OCI-LY1 (cell line): ENCODE results near the gene COX7C.

Experiments used
- H2AFZ ChIP-seq: fragments of 200-600 bp; sonication (generic), shearing (Covaris generic); 2 replicates; pipeline ENCODE4 v1.6.0; 2014; ENCODE audit warnings: antibody characterized with exemption, mild to moderate bottlenecking, low read length
- H3F3A ChIP-seq: fragments of 200-600 bp; sonication (generic), shearing (Covaris generic); 2 replicates; pipeline ENCODE4 v1.6.0; 2014; ENCODE audit warnings: mild to moderate bottlenecking, antibody characterized with exemption, low read length, moderate library complexity; ENCODE audit not compliant: insufficient read depth
- H3K27ac ChIP-seq: fragments of 200-600 bp; sonication (generic); 2 replicates; pipeline ENCODE4 v1.5.1; 2014; ENCODE audit warnings: low read length, mixed run types, mild to moderate bottlenecking, low read depth; ENCODE audit not compliant: poor library complexity, severe bottlenecking
- H3K27me3 ChIP-seq: fragments of 200-600 bp; sonication (generic); 2 replicates; pipeline ENCODE4 v1.6.0; 2014; ENCODE audit warnings: antibody characterized with exemption, mild to moderate bottlenecking, low read length, moderate library complexity; ENCODE audit not compliant: insufficient read depth
- H3K36me3 ChIP-seq: fragments of 200-600 bp; sonication (generic); 2 replicates; pipeline ENCODE4 v1.6.1; 2014; ENCODE audit warnings: mild to moderate bottlenecking, antibody characterized with exemption, low read length, moderate library complexity, mixed read lengths; ENCODE audit not compliant: insufficient read depth
- H3K4me1 ChIP-seq: fragments of 200-600 bp; sonication (generic); 2 replicates; pipeline ENCODE4 v1.5.1; 2014; ENCODE audit warnings: mild to moderate bottlenecking, low read length, moderate library complexity; ENCODE audit not compliant: insufficient read depth, severe bottlenecking
- H3K4me2 ChIP-seq: fragments of 200-600 bp; sonication (generic), shearing (Covaris generic); 2 replicates; pipeline ENCODE4 v1.6.1; 2014; ENCODE audit warnings: low read length
- H3K4me3 ChIP-seq: fragments of 200-600 bp; sonication (generic); 2 replicates; pipeline ENCODE4 v1.5.1; 2014; ENCODE audit warnings: low read length, low read depth, mild to moderate bottlenecking, mixed read lengths; ENCODE audit not compliant: poor library complexity, severe bottlenecking
- H3K79me2 ChIP-seq: fragments of 200-600 bp; shearing (Covaris generic); 2 replicates; pipeline ENCODE4 v1.6.1; 2016; ENCODE audit warnings: mixed run types, low read length, mixed read lengths; ENCODE audit not compliant: insufficient read depth
- H3K9ac ChIP-seq: fragments of 200-600 bp; sonication (generic), shearing (Covaris generic); 2 replicates; pipeline ENCODE4 v1.6.1; 2014; ENCODE audit warnings: mild to moderate bottlenecking, low read length, mixed read lengths
- H3K9me2 ChIP-seq: fragments of 200-600 bp; sonication (generic), shearing (Covaris generic); 2 replicates; pipeline ENCODE4 v1.6.1; 2014; ENCODE audit warnings: low read depth, mild to moderate bottlenecking, low read length, mixed read lengths
- H3K9me3 ChIP-seq: fragments of 200-600 bp; shearing (Covaris generic); 2 replicates; pipeline ENCODE4 v1.6.1; 2014; ENCODE audit warnings: low read length, mixed read lengths
- H4K20me1 ChIP-seq: fragments of 200-600 bp; sonication (generic), shearing (Covaris generic); 2 replicates; pipeline ENCODE4 v1.6.0; 2016; ENCODE audit warnings: mild to moderate bottlenecking, low read length; ENCODE audit not compliant: insufficient read depth
- CTCF ChIP-seq: fragments of 200-600 bp; sonication (generic), shearing (Covaris generic); IDR thresholded peaks from 2 replicates; pipeline ENCODE4 v1.5.1; 2017; ENCODE audit warnings: mild to moderate bottlenecking, antibody characterized with exemption, low read length, moderate library complexity, mixed read lengths
- EZH2 ChIP-seq: fragments of 200-600 bp; sonication (generic), shearing (Covaris generic); IDR thresholded peaks from 2 replicates; pipeline ENCODE4 v1.8.0; 2017; ENCODE audit warnings: borderline replicate concordance, mixed run types, mild to moderate bottlenecking, antibody characterized with exemption, low read length, moderate library complexity, mixed read lengths

Gene COX7C

GRCh38 chr5:86631165-86631564, 13.4 kb downstream of the COX7C start:
- no peaks in the 10 kb centered on the region for H3K79me2 ChIP-seq
- H2AFZ ChIP-seq = no peak overlapping the region
- H3K27ac ChIP-seq = no peak overlapping the region

GRCh38 chr5:86640998-86641397, 23.3 kb downstream of the COX7C start:
- TF ChIP-seq EZH2 = no peak
- Histone ChIP-seq H3K4me1 (no peaks in the 10 kb centered on the region), H3K9me3 (no peaks in the 10 kb centered on the region), H3K27me3 (no peaks in the 10 kb centered on the region), H3K9me2 (no peaks in the 10 kb centered on the region), H3K4me2 (no peak overlapping the region), H3F3A (no peaks in the 10 kb centered on the region), H3K4me3 (no peak overlapping the region), H3K36me3 (no peaks in the 10 kb centered on the region), H3K27ac (no peak overlapping the region), H3K79me2 (no peaks in the 10 kb centered on the region), H4K20me1 (no peaks in the 10 kb centered on the region), H3K9ac (no peak overlapping the region), H2AFZ (no peak overlapping the region)

More at GRCh38 chr5:86631165-86631564, 13.4 kb downstream of the COX7C start:
- H3K4me3 ChIP-seq = no peak overlapping the region
- H4K20me1 ChIP-seq = no peaks in the 10 kb centered on the region
- H3F3A ChIP-seq = no peaks in the 10 kb centered on the region
- no peaks in the 10 kb centered on the region for H3K9me2 ChIP-seq
- no peaks in the 10 kb centered on the region for H3K9me3 ChIP-seq
- H3K4me2 ChIP-seq = no peak overlapping the region
- no peaks in the 10 kb centered on the region for H3K4me1 ChIP-seq
- no peak overlapping the region for H3K9ac ChIP-seq
- no peaks in the 10 kb centered on the region for H3K36me3 ChIP-seq
- no peak for TF ChIP-seq CTCF
- TF ChIP-seq EZH2 = no peak
- H3K27me3 ChIP-seq = no peaks in the 10 kb centered on the region

GRCh38 chr5:86644843-86645242, 27.1 kb downstream of the COX7C start:
- Histone ChIP-seq H3K4me1 (no peaks in the 10 kb centered on the region), H3K9me2 (no peaks in the 10 kb centered on the region), H3K4me2 (no peak overlapping the region), H3K9ac (no peak overlapping the region), H3K36me3 (no peaks in the 10 kb centered on the region), H3F3A (no peaks in the 10 kb centered on the region), H3K4me3 (no peak overlapping the region), H4K20me1 (no peaks in the 10 kb centered on the region), H3K79me2 (no peaks in the 10 kb centered on the region), H2AFZ (no peak overlapping the region), H3K9me3 (no peaks in the 10 kb centered on the region), H3K27me3 (no peaks in the 10 kb centered on the region), H3K27ac (no peak overlapping the region)
- TF ChIP-seq EZH2 (no peak), CTCF (no peak)

GRCh38 chr5:86645885-86646284, 28.1 kb downstream of the COX7C start:
- Histone ChIP-seq H3K4me3 (no peak overlapping the region), H3F3A (no peaks in the 10 kb centered on the region), H3K4me1 (no peaks in the 10 kb centered on the region), H2AFZ (no peak overlapping the region), H3K9me3 (no peaks in the 10 kb centered on the region), H4K20me1 (no peaks in the 10 kb centered on the region), H3K27me3 (no peaks in the 10 kb centered on the region), H3K9me2 (no peaks in the 10 kb centered on the region), H3K79me2 (no peaks in the 10 kb centered on the region), H3K27ac (no peak overlapping the region), H3K36me3 (no peaks in the 10 kb centered on the region), H3K9ac (no peak overlapping the region), H3K4me2 (no peak overlapping the region)
- TF ChIP-seq EZH2 = no peak
- no peak for TF ChIP-seq CTCF
